HEK293 (cell line): Measurements from ENCODE around the gene KANSL1.

ENCODE experiments used
- CTCF ChIA-PET: fragments of 350-600 bp; formaldehyde crosslinking; extraction: SDS; loops from one replicate; lab custom pipeline; 2021; ENCODE audit warnings: antibody characterized with exemption; lab: Yijun Ruan, JAX
- POLR2A ChIA-PET: fragments of 300-600 bp; formaldehyde crosslinking; extraction: SDS; loops from one replicate; lab custom pipeline; 2020; ENCODE audit warnings: antibody characterized with exemption, inconsistent platforms; lab: Yijun Ruan, JAX
- H3K27ac ChIP-seq: fragments of 200-500 bp; sonication (Bioruptor generic); 2 replicates; pipeline ENCODE4 v1.5.1; 2014; ENCODE audit warnings: low read depth, low read length, control low read depth, inconsistent platforms; ENCODE audit errors: extremely low read depth
- H3K36me3 ChIP-seq, 2 experiments: fragments of 200-500 bp in 1 of 2; sonication (Bioruptor generic) in 1 of 2; 1 replicate in 1 of 2; 2 replicates in 1 of 2; pipeline ENCODE4 v1.5.1; 2014 to 2017; ENCODE audit warnings: inconsistent platforms in 2 of 2, low read length in 2 of 2; ENCODE audit not compliant: control insufficient read depth in 2 of 2, insufficient read depth in 1 of 2
- H3K4me1 ChIP-seq: fragments of 200-500 bp; sonication (Bioruptor generic); 2 replicates; pipeline ENCODE4 v1.5.1; 2014; ENCODE audit warnings: mild to moderate bottlenecking, low read length, inconsistent platforms; ENCODE audit not compliant: control insufficient read depth, insufficient read depth
- H3K4me3 ChIP-seq: 2 replicates; pipeline ENCODE4 v1.5.1; 2011; ENCODE audit warnings: low read depth, mild to moderate bottlenecking, control low read depth, low read length, moderate library complexity
- H3K9me3 ChIP-seq: fragments of 200-500 bp; sonication (Bioruptor generic); 2 replicates; pipeline ENCODE4 v1.5.1; 2014; ENCODE audit warnings: low read depth, low read length, inconsistent platforms; ENCODE audit not compliant: control insufficient read depth, insufficient read depth
- RBAK ChIP-seq: fragments of 450-650 bp; formaldehyde crosslinking; IDR thresholded peaks from 2 replicates; pipeline ENCODE4 v1.5.1; 2016; ENCODE audit warnings: missing biosample characterization, missing genetic modification characterization
- SCRT2 ChIP-seq: fragments of 450-650 bp; formaldehyde crosslinking; IDR thresholded peaks from 2 replicates; pipeline ENCODE4 v1.5.1; 2016; ENCODE audit warnings: missing biosample characterization, missing genetic modification characterization
- ZIC2 ChIP-seq: fragments of 450-650 bp; formaldehyde crosslinking; IDR thresholded peaks from 2 replicates; pipeline ENCODE4 v1.5.1; 2016; ENCODE audit warnings: missing biosample characterization, missing genetic modification characterization
- ZNF140 ChIP-seq: fragments of 450-650 bp; formaldehyde crosslinking; IDR thresholded peaks from 2 replicates; pipeline ENCODE4 v1.5.1; 2016; ENCODE audit warnings: missing biosample characterization, missing genetic modification characterization
- ZNF16 ChIP-seq: fragments of 450-650 bp; formaldehyde crosslinking; IDR thresholded peaks from 2 replicates; pipeline ENCODE4 v1.5.1; 2016; ENCODE audit warnings: low read depth, missing biosample characterization, missing genetic modification characterization
- ZNF354C ChIP-seq: fragments of 450-650 bp; formaldehyde crosslinking; IDR thresholded peaks from 2 replicates; pipeline ENCODE4 v1.5.1; 2016; ENCODE audit warnings: missing biosample characterization, missing genetic modification characterization, low read depth, borderline replicate concordance

KANSL1 gene

GRCh38 chr17:45980855-45981254 lies 212.4 kb downstream of the KANSL1 start:
- no peak for TF ChIP-seq ZNF140 (tag by site-specific recombination)
- peak; percentile 31; the same call in 1 of the 2 replicates for TF ChIP-seq ZIC2 (tag by site-specific recombination)
- no peak for TF ChIP-seq RBAK (tag by site-specific recombination)
- no peak for TF ChIP-seq ZNF16 (tag by site-specific recombination)
- TF ChIP-seq SCRT2: peak; percentile 62
- TF ChIP-seq ZNF354C: no peak
- ChIA-PET POLR2A (no interaction called here), CTCF (interaction anchor here (0.6 to 2.1 kb wide), 3 partner anchors 15 to 32 kb away, joined by 3 to 5 read pairs (median 4); no protein-coding TSS in a partner anchor)
- Histone ChIP-seq H3K27ac (no peak overlapping the region), H3K36me3 (no peaks in the 10 kb centered on the region), H3K4me1 (no peaks in the 10 kb centered on the region), H3K4me3 (no peak overlapping the region), H3K9me3 (no peaks in the 10 kb centered on the region)
